K562 (cell line): ENCODE results near the gene SLC49A3.

Experiments used
- BACH1 ChIP-seq: fragments of 200-800 bp; sonication (Bioruptor generic); IDR thresholded peaks from 2 replicates; pipeline ENCODE4 v1.6.1; 2016; ENCODE audit warnings: missing genetic modification characterization, missing compliant biosample characterization
- HNRNPL ChIP-seq: fragments of 200-400 bp; formaldehyde crosslinking; IDR thresholded peaks from 2 replicates; pipeline ENCODE4 v1.6.1; 2017; ENCODE audit warnings: low read depth, mild to moderate bottlenecking, low read length
- NRF1 ChIP-seq, 2 experiments: fragments of 450-650 bp; IDR thresholded peaks in 1 of 2; conservative IDR thresholded peaks in 1 of 2; 2 replicates each; pipeline ENCODE4 v1.6.1; 2014; ENCODE audit warnings: mild to moderate bottlenecking in 2 of 2
- PHB2 ChIP-seq: fragments of 450-650 bp; IDR thresholded peaks from 2 replicates; pipeline ENCODE4 v1.6.1; 2017; ENCODE audit warnings: low read depth
- POLR2AphosphoS2 ChIP-seq: IDR thresholded peaks from 2 replicates; pipeline ENCODE4 v1.6.1; 2012; ENCODE audit warnings: low read length, improper control_type of control experiment
- POLR2AphosphoS5 ChIP-seq: IDR thresholded peaks from 2 replicates; pipeline ENCODE4 v1.6.1; 2011; ENCODE audit warnings: mild to moderate bottlenecking, low read depth, low read length, moderate library complexity; ENCODE audit not compliant: control insufficient read depth, insufficient read depth
- RFX5 ChIP-seq: IDR thresholded peaks from 2 replicates; pipeline ENCODE4 v1.6.1; 2011; ENCODE audit warnings: low read depth, mild to moderate bottlenecking, improper control_type of control experiment, low read length
- THRAP3 ChIP-seq: fragments of 450-650 bp; IDR thresholded peaks from 2 replicates; pipeline ENCODE4 v1.6.1; 2016; ENCODE audit warnings: mild to moderate bottlenecking, inconsistent platforms, borderline replicate concordance
- ZC3H8 ChIP-seq: fragments of 450-650 bp; IDR thresholded peaks from 2 replicates; pipeline ENCODE4 v1.6.1; 2017
- ZNF143 ChIP-seq: sonication (generic); formaldehyde crosslinking; IDR thresholded peaks from 2 replicates; pipeline ENCODE4 v1.9.0; 2022; ENCODE audit warnings: mild to moderate bottlenecking, missing genetic modification reagents
- ZNF695 ChIP-seq: fragments of 450-650 bp; formaldehyde crosslinking; IDR thresholded peaks from 2 replicates; pipeline ENCODE4 v1.4.0; 2020; ENCODE audit warnings: mild to moderate bottlenecking, moderate library complexity
- ZNF707 ChIP-seq: fragments of 250-450 bp; sonication (Bioruptor Pico); conservative IDR thresholded peaks from 2 replicates; pipeline ENCODE4 v1.8.0; 2022; ENCODE audit warnings: inconsistent platforms, mild to moderate bottlenecking, moderate library complexity

- TF ChIP-seq RFX5: peak; percentile 64; the same call in 1 of the 2 replicates
- TF ChIP-seq THRAP3: no peak
- peak; percentile 99 for TF ChIP-seq NRF1 (conservative IDR thresholded peaks at IDR 0.05 in 1 of 2, IDR thresholded peaks at IDR 0.05 in 1 of 2)
- TF ChIP-seq POLR2AphosphoS5: peak; percentile 85
- no peak for TF ChIP-seq BACH1 (tag)
- TF ChIP-seq HNRNPL: no peak
- TF ChIP-seq ZNF143: no peak
- TF ChIP-seq ZNF707: no peak
- TF ChIP-seq PHB2: no peak
- no peak for TF ChIP-seq POLR2AphosphoS2
- no peak for TF ChIP-seq ZNF695 (CRISPR knock-in tag)
- TF ChIP-seq ZC3H8: no peak
Measured at GRCh38 chr4:674172-675035, 14.5 kb downstream of the SLC49A3 start, which contains the start of the genes ATP5ME and MYL5.
